Nephron progenitor cell (in vitro differentiated cells): ENCODE measurements around the gene AGAP1.

Experiments
- DNase-seq: peaks from one replicate; pipeline ENCODE4 v3.0.0; 2021
- H3K27ac Mint-ChIP-seq: 2 replicates; pipeline ENCODE4 v1.8.0; 2021; ENCODE audit warnings: mild to moderate bottlenecking, moderate library complexity, mixed read lengths
- H3K27me3 Mint-ChIP-seq: 2 replicates; pipeline ENCODE4 v1.8.0; 2021; ENCODE audit warnings: mild to moderate bottlenecking, low read depth, mixed read lengths; ENCODE audit not compliant: poor library complexity
- H3K36me3 Mint-ChIP-seq: 2 replicates; pipeline ENCODE4 v1.8.0; 2021; ENCODE audit warnings: low read depth, mixed read lengths
- H3K4me1 Mint-ChIP-seq: 2 replicates; pipeline ENCODE4 v1.8.0; 2021; ENCODE audit warnings: mixed read lengths
- H3K4me3 Mint-ChIP-seq: 2 replicates; pipeline ENCODE4 v1.8.0; 2021; ENCODE audit warnings: mild to moderate bottlenecking, moderate library complexity, mixed read lengths
- H3K9me3 Mint-ChIP-seq: 2 replicates; pipeline ENCODE4 v1.8.0; 2021; ENCODE audit warnings: mild to moderate bottlenecking, moderate library complexity, mixed read lengths
- TF ChIP-seq, protein P1 (sequence below): fragments of 200-600 bp; sonication (generic); IDR thresholded peaks from 2 replicates; pipeline ENCODE4 v1.5.0; 2021; ENCODE audit warnings: antibody characterized with exemption

Gene AGAP1

DNA sequence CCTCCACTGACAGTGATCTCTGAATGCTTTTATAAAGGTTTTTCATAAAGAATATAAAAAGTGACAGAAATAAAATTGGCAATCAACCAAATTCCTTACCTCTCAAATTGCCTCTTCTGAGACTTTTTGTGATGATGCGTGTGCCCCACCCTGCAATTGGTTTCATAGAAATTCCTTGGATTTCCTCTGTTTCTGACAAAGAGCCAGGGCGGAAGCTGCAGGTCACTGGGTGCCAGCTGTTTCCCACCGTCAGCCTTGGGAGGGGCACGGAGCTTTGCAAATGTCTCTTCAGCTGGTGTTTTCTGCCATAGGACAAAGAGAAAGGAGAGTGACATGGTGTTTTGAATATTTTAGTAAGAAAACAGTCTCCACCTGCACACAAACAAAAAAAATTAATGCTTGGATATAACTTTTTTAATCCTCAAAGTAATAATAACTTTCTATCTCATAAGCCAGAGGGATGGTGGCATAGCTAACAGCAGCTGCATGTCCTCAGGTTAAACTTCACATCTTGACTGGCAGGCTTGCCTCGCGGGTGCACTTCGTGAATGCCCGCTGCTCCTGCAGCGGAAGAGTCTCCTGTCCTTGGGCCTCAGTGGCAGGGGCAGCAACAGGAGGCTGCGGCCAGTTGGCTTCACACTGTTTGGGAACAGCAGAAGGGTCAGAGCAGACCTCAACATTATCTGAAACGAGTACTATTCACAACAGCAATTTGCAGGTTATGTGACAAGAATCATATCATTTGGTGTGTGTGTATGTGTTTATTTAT is 24.7 kb downstream of the AGAP1 start:
- Mint-ChIP-seq H3K36me3 (peaks cover 54% of the 10 kb centered on the region), H3K4me3 (no peak overlapping the region), H3K27me3 (no peaks in the 10 kb centered on the region), H3K27ac (no peak overlapping the region), H3K9me3 (peaks cover 24% of the 10 kb centered on the region), H3K4me1 (peaks cover 46% of the 10 kb centered on the region)
- TF ChIP-seq, protein P1, sequence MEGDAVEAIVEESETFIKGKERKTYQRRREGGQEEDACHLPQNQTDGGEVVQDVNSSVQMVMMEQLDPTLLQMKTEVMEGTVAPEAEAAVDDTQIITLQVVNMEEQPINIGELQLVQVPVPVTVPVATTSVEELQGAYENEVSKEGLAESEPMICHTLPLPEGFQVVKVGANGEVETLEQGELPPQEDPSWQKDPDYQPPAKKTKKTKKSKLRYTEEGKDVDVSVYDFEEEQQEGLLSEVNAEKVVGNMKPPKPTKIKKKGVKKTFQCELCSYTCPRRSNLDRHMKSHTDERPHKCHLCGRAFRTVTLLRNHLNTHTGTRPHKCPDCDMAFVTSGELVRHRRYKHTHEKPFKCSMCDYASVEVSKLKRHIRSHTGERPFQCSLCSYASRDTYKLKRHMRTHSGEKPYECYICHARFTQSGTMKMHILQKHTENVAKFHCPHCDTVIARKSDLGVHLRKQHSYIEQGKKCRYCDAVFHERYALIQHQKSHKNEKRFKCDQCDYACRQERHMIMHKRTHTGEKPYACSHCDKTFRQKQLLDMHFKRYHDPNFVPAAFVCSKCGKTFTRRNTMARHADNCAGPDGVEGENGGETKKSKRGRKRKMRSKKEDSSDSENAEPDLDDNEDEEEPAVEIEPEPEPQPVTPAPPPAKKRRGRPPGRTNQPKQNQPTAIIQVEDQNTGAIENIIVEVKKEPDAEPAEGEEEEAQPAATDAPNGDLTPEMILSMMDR: no peak
- no peak for DNase-seq

DNA sequence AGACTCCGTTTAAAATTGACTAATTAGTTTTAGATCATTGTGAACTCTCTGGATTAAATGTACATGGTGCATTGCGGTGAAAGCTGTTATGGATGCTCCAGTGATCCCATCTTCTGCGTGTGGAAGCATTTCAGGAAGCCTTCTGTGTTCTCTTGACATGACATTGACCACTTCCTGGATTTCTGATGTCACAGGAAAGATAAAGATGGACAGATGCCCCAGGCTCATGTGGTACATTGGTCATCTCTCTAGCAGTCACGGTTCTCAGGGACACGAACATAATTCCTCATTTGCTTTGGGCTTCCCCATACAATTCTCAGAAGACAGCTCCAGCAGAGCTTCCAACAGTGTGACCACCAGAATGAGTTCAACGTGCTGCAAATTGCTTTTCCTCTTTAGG is 26.9 kb downstream of the AGAP1 start:
- Mint-ChIP-seq H3K9me3 (peaks cover 9% of the 10 kb centered on the region), H3K27ac (no peak overlapping the region), H3K4me1 (peaks cover 48% of the 10 kb centered on the region), H3K4me3 (no peak overlapping the region), H3K36me3 (peaks cover 39% of the 10 kb centered on the region), H3K27me3 (no peaks in the 10 kb centered on the region)
- TF ChIP-seq, protein P1: no peak
- DNase-seq: no peak

DNA sequence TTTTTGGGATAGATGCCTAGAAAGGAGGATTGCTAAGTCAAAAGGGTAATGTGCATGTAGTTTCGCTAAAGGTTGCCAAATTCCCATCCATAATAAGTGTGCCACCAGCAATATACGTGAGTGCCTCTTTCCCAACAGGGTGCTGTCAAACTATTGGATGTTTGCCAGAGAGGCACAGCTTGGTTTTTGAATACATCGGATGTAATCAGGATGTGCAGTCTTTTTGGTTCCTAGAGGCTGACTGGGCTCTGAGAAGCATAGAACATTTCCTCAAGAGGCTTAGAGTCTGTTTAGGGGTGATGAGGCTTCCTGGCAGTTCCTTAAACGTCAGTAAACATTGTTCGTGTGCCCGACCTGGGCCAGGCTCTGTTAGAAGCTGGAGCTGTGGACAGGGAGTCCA is 28.0 kb downstream of the AGAP1 start:
- peaks cover 50% of the 10 kb centered on the region for H3K4me1 Mint-ChIP-seq
- peaks cover 28% of the 10 kb centered on the region for H3K36me3 Mint-ChIP-seq
- peaks cover 4% of the 10 kb centered on the region for H3K9me3 Mint-ChIP-seq
- no peaks in the 10 kb centered on the region for H3K27me3 Mint-ChIP-seq
- no peak for DNase-seq
- TF ChIP-seq, protein P1: no peak
- no peak overlapping the region for H3K27ac Mint-ChIP-seq
- no peak overlapping the region for H3K4me3 Mint-ChIP-seq

DNA sequence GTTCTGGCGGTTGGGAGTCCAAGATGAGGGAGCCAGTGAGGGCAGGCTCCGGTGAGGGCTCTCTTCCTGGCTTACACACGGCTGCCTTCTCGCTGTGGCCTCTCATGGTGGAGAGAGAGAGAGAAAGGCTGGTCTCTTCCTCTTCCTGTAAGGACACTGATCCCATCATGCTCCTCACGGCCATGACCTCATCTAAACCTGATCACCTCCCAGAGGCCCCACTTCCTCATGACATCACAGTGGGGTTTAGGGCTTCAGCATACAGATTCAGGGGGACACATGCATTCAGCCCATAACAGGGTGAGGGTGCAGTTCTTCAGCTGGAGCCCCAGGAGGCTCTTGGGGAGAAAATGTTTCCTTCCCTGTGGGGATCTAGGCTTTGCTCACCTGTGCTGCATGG is 29.2 kb downstream of the AGAP1 start:
- Mint-ChIP-seq H3K4me3 (no peak overlapping the region), H3K9me3 (no peaks in the 10 kb centered on the region), H3K27me3 (no peaks in the 10 kb centered on the region), H3K27ac (peak overlapping the region; percentile 77), H3K4me1 (peaks cover 51% of the 10 kb centered on the region), H3K36me3 (peaks cover 24% of the 10 kb centered on the region)
- DNase-seq: no peak
- TF ChIP-seq, protein P1: no peak

DNA sequence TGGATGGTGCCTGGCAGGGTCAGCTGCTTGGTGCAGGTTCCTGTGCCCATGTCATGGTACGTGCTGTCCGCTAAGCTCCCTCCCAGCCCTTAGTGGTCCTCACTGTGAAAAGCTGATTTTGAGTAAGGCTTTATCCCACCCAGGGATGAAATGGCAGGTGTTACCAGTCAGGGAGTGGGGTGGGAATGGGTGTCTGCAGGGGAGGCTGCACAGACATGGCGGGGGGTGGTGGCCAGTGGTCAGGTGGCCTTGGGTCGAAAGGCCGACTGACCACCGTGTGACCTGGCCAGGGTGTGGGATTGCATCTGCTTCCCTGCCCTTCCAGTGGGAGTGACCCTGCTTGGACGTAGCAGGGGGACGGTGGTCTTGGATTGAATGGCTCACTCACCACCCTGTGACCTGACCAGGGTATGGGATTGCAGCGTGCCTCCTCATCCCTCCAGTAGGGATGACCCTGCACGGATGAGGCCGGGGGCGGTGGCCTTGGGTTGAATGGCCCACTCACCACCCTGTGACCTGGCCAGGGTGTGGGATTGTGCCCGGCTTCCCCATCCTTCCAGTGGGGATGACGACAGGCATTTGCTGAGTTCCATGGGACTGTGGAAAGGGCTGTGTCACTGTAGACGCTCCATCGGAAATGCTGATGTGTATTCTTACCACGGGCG is 29.8 kb downstream of the AGAP1 start:
- DNase-seq: no peak
- TF ChIP-seq, protein P1: no peak
- peaks cover 2% of the 10 kb centered on the region for H3K27me3 Mint-ChIP-seq
- H3K9me3 Mint-ChIP-seq: no peaks in the 10 kb centered on the region
- no peak overlapping the region for H3K27ac Mint-ChIP-seq
- peaks cover 19% of the 10 kb centered on the region for H3K36me3 Mint-ChIP-seq
- H3K4me1 Mint-ChIP-seq: peaks cover 51% of the 10 kb centered on the region
- H3K4me3 Mint-ChIP-seq: no peak overlapping the region
